Mononuclear cell (primary cell): ENCODE results near the gene SKIC3. TPM values are rescaled to one million over a fixed set of nuclear protein-coding genes. Genes with fewer than 3 reads are reported as not detected.

Experiments used
- H3K27me3 ChIP-seq: 2 replicates; pipeline ENCODE4 v1.6.0; 2011; ENCODE audit warnings: low read length, control low read depth; ENCODE audit not compliant: insufficient read depth
- H3K4me1 ChIP-seq: 2 replicates; pipeline ENCODE4 v1.5.1; 2011; ENCODE audit warnings: mild to moderate bottlenecking, low read length, control low read depth; ENCODE audit not compliant: insufficient read depth
- H3K4me3 ChIP-seq: 2 replicates; pipeline ENCODE4 v1.5.1; 2011; ENCODE audit warnings: mild to moderate bottlenecking, low read length, moderate library complexity
- H3K9me3 ChIP-seq: 2 replicates; pipeline ENCODE4 v1.5.1; 2011; ENCODE audit warnings: low read depth, mild to moderate bottlenecking, control low read depth, low read length
- total RNA-seq: library from RNA; depleted of rRNA; stranded (reverse); fragments of >200 nt; gene quantifications from one replicate; pipeline ENCODE4 v1.2.3, GENCODE V29; 2012

Gene SKIC3
- total RNA-seq, 1 donor: 65.0 TPM

GRCh38 chr5:95554331-95554646 is 488 bp downstream of the SKIC3 start:
- Histone ChIP-seq H3K4me3 (peak overlapping the region; percentile 77), H3K9me3 (no peaks in the 10 kb centered on the region), H3K27me3 (no peaks in the 10 kb centered on the region), H3K4me1 (peaks cover 21% of the 10 kb centered on the region)

- Histone ChIP-seq H3K27me3 (no peaks in the 10 kb centered on the region), H3K4me1 (peaks cover 6% of the 10 kb centered on the region), H3K4me3 (no peak overlapping the region), H3K9me3 (no peaks in the 10 kb centered on the region)
Observed at GRCh38 chr5:95549030-95549429, 5.7 kb downstream of the SKIC3 start.

GRCh38 chr5:95543017-95543705 is 11.6 kb downstream of the SKIC3 start:
- H3K9me3 ChIP-seq: no peaks in the 10 kb centered on the region
- H3K27me3 ChIP-seq: no peaks in the 10 kb centered on the region
- H3K4me3 ChIP-seq: no peak overlapping the region
- no peaks in the 10 kb centered on the region for H3K4me1 ChIP-seq

GRCh38 chr5:95537501-95537900 is 17.3 kb downstream of the SKIC3 start:
- Histone ChIP-seq H3K4me1 (no peaks in the 10 kb centered on the region), H3K9me3 (no peaks in the 10 kb centered on the region), H3K4me3 (no peak overlapping the region), H3K27me3 (no peaks in the 10 kb centered on the region)

- Histone ChIP-seq H3K4me3 (no peak overlapping the region), H3K9me3 (no peaks in the 10 kb centered on the region), H3K4me1 (no peaks in the 10 kb centered on the region), H3K27me3 (no peaks in the 10 kb centered on the region)
Observed at GRCh38 chr5:95533761-95534160, 21.0 kb downstream of the SKIC3 start.

- H3K9me3 ChIP-seq: no peaks in the 10 kb centered on the region
- no peaks in the 10 kb centered on the region for H3K4me1 ChIP-seq
- no peaks in the 10 kb centered on the region for H3K27me3 ChIP-seq
- H3K4me3 ChIP-seq: no peak overlapping the region
Observed at GRCh38 chr5:95533106-95533505, 21.7 kb downstream of the SKIC3 start.

- no peaks in the 10 kb centered on the region for H3K4me1 ChIP-seq
- no peaks in the 10 kb centered on the region for H3K27me3 ChIP-seq
- H3K4me3 ChIP-seq: no peak overlapping the region
- no peaks in the 10 kb centered on the region for H3K9me3 ChIP-seq
Observed at GRCh38 chr5:95532415-95532814, 22.4 kb downstream of the SKIC3 start.

- no peak overlapping the region for H3K4me3 ChIP-seq
- H3K4me1 ChIP-seq: no peaks in the 10 kb centered on the region
- H3K9me3 ChIP-seq: no peaks in the 10 kb centered on the region
- H3K27me3 ChIP-seq: no peaks in the 10 kb centered on the region
Observed at GRCh38 chr5:95531491-95531890, 23.3 kb downstream of the SKIC3 start.

- H3K4me3 ChIP-seq: no peak overlapping the region
- H3K4me1 ChIP-seq: no peaks in the 10 kb centered on the region
- no peaks in the 10 kb centered on the region for H3K27me3 ChIP-seq
- no peaks in the 10 kb centered on the region for H3K9me3 ChIP-seq
Observed at GRCh38 chr5:95530416-95530815, 24.4 kb downstream of the SKIC3 start.

- no peak overlapping the region for H3K4me3 ChIP-seq
- no peaks in the 10 kb centered on the region for H3K4me1 ChIP-seq
- H3K27me3 ChIP-seq: no peaks in the 10 kb centered on the region
- no peaks in the 10 kb centered on the region for H3K9me3 ChIP-seq
Observed at GRCh38 chr5:95528565-95528964, 26.2 kb downstream of the SKIC3 start.

GRCh38 chr5:95526871-95527270 is 27.9 kb downstream of the SKIC3 start:
- H3K27me3 ChIP-seq: no peaks in the 10 kb centered on the region
- H3K4me1 ChIP-seq: no peaks in the 10 kb centered on the region
- no peaks in the 10 kb centered on the region for H3K9me3 ChIP-seq
- no peak overlapping the region for H3K4me3 ChIP-seq

- Histone ChIP-seq H3K9me3 (no peaks in the 10 kb centered on the region), H3K4me3 (no peak overlapping the region), H3K4me1 (no peaks in the 10 kb centered on the region), H3K27me3 (no peaks in the 10 kb centered on the region)
Observed at GRCh38 chr5:95524423-95524822, 30.4 kb downstream of the SKIC3 start.

GRCh38 chr5:95520206-95520605 is 34.6 kb downstream of the SKIC3 start:
- H3K4me3 ChIP-seq: no peak overlapping the region
- no peaks in the 10 kb centered on the region for H3K27me3 ChIP-seq
- no peaks in the 10 kb centered on the region for H3K4me1 ChIP-seq
- no peaks in the 10 kb centered on the region for H3K9me3 ChIP-seq

- Histone ChIP-seq H3K9me3 (no peaks in the 10 kb centered on the region), H3K4me1 (no peaks in the 10 kb centered on the region), H3K4me3 (no peak overlapping the region), H3K27me3 (no peaks in the 10 kb centered on the region)
Observed at GRCh38 chr5:95519681-95520080, 35.1 kb downstream of the SKIC3 start.

GRCh38 chr5:95519151-95519550 is 35.6 kb downstream of the SKIC3 start:
- no peaks in the 10 kb centered on the region for H3K9me3 ChIP-seq
- no peaks in the 10 kb centered on the region for H3K27me3 ChIP-seq
- no peaks in the 10 kb centered on the region for H3K4me1 ChIP-seq
- H3K4me3 ChIP-seq: no peak overlapping the region

- Histone ChIP-seq H3K9me3 (no peaks in the 10 kb centered on the region), H3K27me3 (no peaks in the 10 kb centered on the region), H3K4me1 (no peaks in the 10 kb centered on the region), H3K4me3 (no peak overlapping the region)
Observed at GRCh38 chr5:95518417-95518816, 36.4 kb downstream of the SKIC3 start.
